ENCODE measurements around the gene SRD5A3.
"Not testable (repeated sequence)": the region's sequence is repeated elsewhere in the genome, so short reads cannot be mapped to it uniquely, and the experiment has no call there.

Gene SRD5A3

GRCh38 chr4:55346851-55347255 lies 811 bp downstream of the SRD5A3 start:
- DNase-seq (ENCODE audit: low read depth in 3 of 3): peak in 1 of 3 donors; percentile 8

GRCh38 chr4:55347610-55348228 lies 1.7 kb downstream of the SRD5A3 start:
- no peak for DNase-seq (ENCODE audit: low read depth in 3 of 3)

GRCh38 chr4:55348466-55348865 lies 2.4 kb downstream of the SRD5A3 start:
- DNase-seq (ENCODE audit: low read depth in 3 of 3): no peak

DNA sequence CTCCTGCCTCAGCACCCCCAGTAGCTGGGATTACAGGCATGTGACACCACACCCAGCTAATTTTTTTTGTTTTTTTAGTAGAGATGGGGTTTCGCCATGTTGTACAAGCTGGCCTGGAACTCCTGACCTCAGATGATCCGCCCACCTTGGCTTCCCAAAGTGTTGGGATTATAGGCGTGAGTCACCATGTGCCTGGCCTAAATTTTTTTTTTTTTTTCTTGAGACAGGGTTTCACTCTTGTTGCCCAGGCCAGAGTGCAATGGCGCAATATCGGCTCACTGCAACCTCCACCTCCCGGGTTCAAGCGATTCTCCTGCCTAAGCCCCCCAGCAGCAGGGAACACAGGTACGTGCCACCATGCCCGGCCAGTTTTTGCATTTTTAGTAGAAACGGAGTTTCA lies 4.8 kb downstream of the SRD5A3 start:
- DNase-seq (ENCODE audit: low read depth in 3 of 3): not testable (repeated sequence)

GRCh38 chr4:55351824-55352223 lies 5.8 kb downstream of the SRD5A3 start:
- no peak for DNase-seq (ENCODE audit: low read depth in 3 of 3)

DNA sequence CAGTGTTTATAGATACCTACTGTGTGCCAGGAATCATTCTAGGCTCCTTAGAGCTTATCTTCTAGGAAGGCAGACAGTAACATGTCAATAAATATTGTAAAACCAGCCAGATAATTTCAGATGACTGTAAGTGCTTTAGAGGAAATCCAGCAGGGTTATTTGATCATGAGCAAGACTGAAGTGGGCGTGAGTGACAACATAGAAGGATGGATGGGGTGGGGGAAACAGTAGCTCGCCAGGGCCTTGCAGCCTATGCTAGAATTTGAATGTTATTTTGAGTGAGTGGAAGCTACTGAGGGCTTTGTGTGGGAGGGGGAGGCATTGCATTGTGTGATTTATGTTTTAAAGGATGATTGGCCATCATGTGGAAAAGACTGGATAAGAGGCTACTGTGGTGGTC lies 6.7 kb downstream of the SRD5A3 start:
- DNase-seq (ENCODE audit: low read depth in 3 of 3): no peak

DNA sequence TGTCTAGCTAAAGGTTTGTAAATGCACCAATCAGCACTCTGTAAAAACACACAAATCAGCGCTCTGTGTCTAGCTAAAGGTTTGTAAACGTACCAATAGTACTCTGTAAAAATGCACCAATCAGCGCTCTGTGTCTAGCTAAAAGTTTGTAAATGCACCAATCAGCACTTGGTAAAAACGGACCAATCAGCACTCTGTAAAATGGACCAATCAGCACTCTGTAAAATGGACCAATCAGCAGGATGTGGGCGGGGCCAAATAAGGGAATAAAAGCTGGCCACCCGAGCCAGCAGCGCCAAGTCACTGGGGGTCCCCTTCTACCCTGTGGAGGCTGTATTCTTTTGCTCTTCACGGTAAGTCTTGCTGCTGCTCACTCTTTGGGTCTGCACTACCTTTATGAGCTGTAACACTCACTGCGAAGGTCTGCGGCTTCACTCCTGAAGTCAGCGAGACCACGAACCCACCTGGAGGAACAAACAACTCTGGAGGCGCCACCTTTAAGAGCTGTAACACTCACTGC lies 7.2 kb downstream of the SRD5A3 start:
- not testable (repeated sequence) for DNase-seq (ENCODE audit: low read depth in 3 of 3)

GRCh38 chr4:55354648-55355047 lies 8.6 kb downstream of the SRD5A3 start:
- DNase-seq (ENCODE audit: low read depth in 3 of 3): no peak

- no peak for DNase-seq (ENCODE audit: low read depth in 3 of 3)
Measured at GRCh38 chr4:55355555-55355954, 9.5 kb downstream of the SRD5A3 start.

- DNase-seq (ENCODE audit: low read depth in 3 of 3): no peak
Measured at GRCh38 chr4:55356991-55357461, 11.0 kb downstream of the SRD5A3 start.

- no peak for DNase-seq (ENCODE audit: low read depth in 3 of 3)
Measured at GRCh38 chr4:55358246-55358645, 12.2 kb downstream of the SRD5A3 start.

GRCh38 chr4:55358668-55359067 lies 12.6 kb downstream of the SRD5A3 start:
- no peak for DNase-seq (ENCODE audit: low read depth in 3 of 3)

DNA sequence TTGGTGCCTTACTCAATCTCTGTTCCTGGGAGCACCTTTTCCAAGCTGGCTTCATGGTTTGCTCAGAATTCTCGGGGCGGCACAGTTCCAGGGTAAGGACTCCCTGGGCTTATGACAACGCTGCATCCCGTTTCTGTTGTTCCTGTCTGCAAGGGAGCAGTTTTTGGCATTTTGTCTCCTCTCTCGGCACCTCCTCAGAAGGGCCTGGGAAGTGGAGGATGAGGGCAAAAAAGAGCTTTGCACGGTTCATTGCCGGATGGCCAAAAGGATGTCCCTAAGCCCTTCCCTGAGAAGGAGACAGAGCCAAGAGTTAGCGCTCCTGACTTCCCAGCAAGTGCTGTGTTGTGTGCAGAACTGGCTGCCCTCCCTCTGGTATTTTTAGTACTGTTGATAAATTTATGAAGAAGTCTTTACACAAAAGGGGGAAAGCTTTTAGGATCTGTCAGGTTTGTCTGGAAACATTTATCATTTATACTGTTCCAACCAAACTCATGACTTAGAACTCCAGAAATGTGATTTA lies 13.4 kb downstream of the SRD5A3 start:
- DNase-seq (ENCODE audit: low read depth in 3 of 3): no peak

GRCh38 chr4:55362938-55363337 lies 16.9 kb downstream of the SRD5A3 start:
- DNase-seq (ENCODE audit: low read depth in 3 of 3): not testable (repeated sequence)

DNA sequence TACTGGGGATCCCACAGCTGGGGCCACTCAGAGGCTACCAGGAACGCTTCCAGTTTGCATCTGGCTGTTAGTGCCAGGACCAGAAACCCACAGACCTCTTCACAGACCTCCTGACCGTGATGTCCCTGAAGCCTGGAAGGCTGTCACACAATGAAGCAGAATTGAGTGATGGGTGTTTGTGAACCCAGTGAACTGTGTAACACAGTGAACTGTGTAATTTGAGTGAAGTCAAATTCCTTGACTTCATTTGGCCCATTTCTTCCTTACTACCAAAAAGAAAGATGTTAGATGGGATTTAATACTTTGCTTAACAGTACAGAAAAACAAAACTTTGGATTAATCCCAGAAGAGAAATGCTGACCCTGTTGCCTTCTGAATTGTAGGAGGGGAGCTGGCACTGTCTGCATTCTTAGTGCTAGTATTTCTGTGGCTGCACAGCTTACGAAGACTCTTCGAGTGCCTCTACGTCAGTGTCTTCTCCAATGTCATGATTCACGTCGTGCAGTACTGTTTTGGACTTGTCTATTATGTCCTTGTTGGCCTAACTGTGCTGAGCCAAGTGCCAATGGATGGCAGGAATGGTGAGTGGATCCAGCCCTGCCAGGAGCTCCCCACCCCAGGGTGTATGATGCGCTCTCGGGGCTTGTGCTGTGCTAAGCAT lies 17.8 kb downstream of the SRD5A3 start:
- no peak for DNase-seq (ENCODE audit: low read depth in 3 of 3)

GRCh38 chr4:55364691-55365344 lies 18.8 kb downstream of the SRD5A3 start:
- no peak for DNase-seq (ENCODE audit: low read depth in 3 of 3)

- no peak for DNase-seq (ENCODE audit: low read depth in 3 of 3)
Measured at GRCh38 chr4:55365345-55365728, 19.3 kb downstream of the SRD5A3 start.

DNA sequence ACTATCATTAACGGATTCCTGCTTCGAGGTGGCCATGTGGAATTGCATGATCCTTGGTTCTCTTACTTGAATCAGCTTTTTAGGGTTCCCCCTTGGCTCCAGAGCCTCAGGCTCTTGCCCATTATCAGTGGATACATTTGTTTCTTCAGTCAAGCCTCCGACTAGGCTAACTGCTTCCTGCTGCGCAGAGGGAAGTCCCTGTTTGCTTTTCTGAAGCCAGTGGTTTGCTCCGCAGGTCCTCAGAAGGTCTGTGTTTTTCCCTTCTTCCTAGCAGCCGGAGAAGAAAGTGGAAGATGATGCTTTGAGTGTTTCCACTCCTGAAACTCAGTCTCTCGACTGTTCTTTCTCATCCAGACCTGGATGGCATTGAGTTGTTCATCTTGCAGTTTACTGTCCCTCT lies 20.6 kb downstream of the SRD5A3 start:
- DNase-seq (ENCODE audit: low read depth in 3 of 3): no peak

GRCh38 chr4:55367084-55367722 lies 21.2 kb downstream of the SRD5A3 start:
- no peak for DNase-seq (ENCODE audit: low read depth in 3 of 3)

- no peak for DNase-seq (ENCODE audit: low read depth in 3 of 3)
Measured at GRCh38 chr4:55369968-55370367, 23.9 kb downstream of the SRD5A3 start.

DNA sequence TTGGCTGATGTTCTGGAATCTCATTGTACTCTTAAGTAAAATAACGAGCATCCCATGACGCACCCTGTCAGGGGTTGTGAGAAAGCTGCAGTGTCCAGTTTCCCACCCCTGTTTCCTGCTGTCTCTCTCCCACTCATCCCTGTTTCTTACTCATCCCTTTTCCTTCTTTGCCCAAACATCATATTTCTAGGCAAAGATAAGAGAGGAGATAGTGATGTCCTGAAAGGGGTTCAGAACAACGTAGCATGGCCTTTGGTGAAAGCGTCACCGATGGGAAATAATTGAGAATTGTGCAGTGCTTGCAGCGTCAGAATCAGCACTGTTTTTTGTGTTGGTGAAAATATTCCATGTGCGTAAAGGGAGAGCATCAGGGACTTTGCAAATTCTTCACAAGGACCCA lies 26.2 kb downstream of the SRD5A3 start:
- DNase-seq (ENCODE audit: low read depth in 3 of 3): no peak

DNA sequence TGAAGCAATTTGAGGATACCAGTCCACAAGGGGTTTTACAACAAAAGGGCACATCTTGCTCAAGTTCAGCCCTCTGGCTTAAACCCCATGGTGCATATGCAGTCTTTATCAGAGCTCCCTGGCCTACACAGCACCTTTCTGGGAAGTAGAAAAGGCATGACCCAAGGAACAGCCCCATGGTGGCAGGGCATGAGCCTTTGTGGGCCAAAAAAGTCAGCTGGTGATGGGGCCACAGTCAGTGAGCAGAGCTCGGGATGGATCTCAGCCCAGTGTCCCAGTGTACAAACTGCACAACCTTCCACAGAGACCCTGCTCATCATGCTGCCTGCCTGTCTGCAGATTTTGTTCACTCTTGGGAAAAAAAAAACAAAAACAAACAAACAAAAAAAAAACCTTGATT lies 27.4 kb downstream of the SRD5A3 start:
- DNase-seq (ENCODE audit: low read depth in 3 of 3): no peak

Measured in stimulated activated CD4-positive, alpha-beta T cell treated with anti-CD3 and anti-CD28 coated beads, TNF-alpha, amount 100 ng/mL, for 48 hours (primary cell).